HEK293T (cell line): Measurements from ENCODE around the gene SLC13A4.
"Not testable (repeated sequence)": the region's sequence is repeated elsewhere in the genome, so short reads cannot be mapped to it uniquely, and the experiment has no call there.

ENCODE experiments used
- CTCF ChIA-PET: fragments of 350-600 bp; formaldehyde crosslinking; extraction: SDS; loops from one replicate; lab custom pipeline; 2021; ENCODE audit warnings: antibody characterized with exemption, inconsistent platforms; lab: Yijun Ruan, JAX
- POLR2A ChIA-PET: fragments of 350-600 bp; formaldehyde crosslinking; extraction: SDS; loops from one replicate; lab custom pipeline; 2020; ENCODE audit warnings: antibody characterized with exemption, inconsistent platforms; lab: Yijun Ruan, JAX
- DNase-seq: peaks from one replicate; pipeline ENCODE4 v3.0.0; 2012; ENCODE audit warnings: mixed read lengths; ENCODE audit errors: extremely low spot score
- ARNT ChIP-seq: fragments of 450-650 bp; IDR thresholded peaks from 2 replicates; pipeline ENCODE4 v1.6.1; 2017; ENCODE audit warnings: mild to moderate bottlenecking
- BHLHE40 ChIP-seq: fragments of 450-650 bp; IDR thresholded peaks from 2 replicates; pipeline ENCODE4 v1.6.1; 2016; ENCODE audit warnings: mild to moderate bottlenecking, moderate library complexity, borderline replicate concordance
- CTBP1 ChIP-seq: fragments of 450-650 bp; IDR thresholded peaks from 2 replicates; pipeline ENCODE4 v1.6.1; 2016; ENCODE audit warnings: borderline replicate concordance
- ELF4 ChIP-seq: fragments of 450-650 bp; IDR thresholded peaks from 2 replicates; pipeline ENCODE4 v1.6.1; 2017; ENCODE audit warnings: antibody characterized with exemption
- FOXA1 ChIP-seq: fragments of 450-650 bp; IDR thresholded peaks from 2 replicates; pipeline ENCODE4 v1.6.1; 2016; ENCODE audit warnings: mild to moderate bottlenecking
- FOXK2 ChIP-seq: fragments of 450-650 bp; IDR thresholded peaks from 2 replicates; pipeline ENCODE4 v1.6.1; 2016; ENCODE audit warnings: mild to moderate bottlenecking
- FOXM1 ChIP-seq: fragments of 450-650 bp; IDR thresholded peaks from 2 replicates; pipeline ENCODE4 v1.6.1; 2017; ENCODE audit warnings: mild to moderate bottlenecking, borderline replicate concordance
- HDGF ChIP-seq: fragments of 450-650 bp; IDR thresholded peaks from 2 replicates; pipeline ENCODE4 v1.6.1; 2017; ENCODE audit warnings: antibody characterized with exemption, borderline replicate concordance
- L3MBTL2 ChIP-seq: fragments of 450-650 bp; conservative IDR thresholded peaks from 2 replicates; pipeline ENCODE4 v1.6.1; 2016; ENCODE audit warnings: mild to moderate bottlenecking
- LEF1 ChIP-seq: fragments of 450-650 bp; IDR thresholded peaks from 2 replicates; pipeline ENCODE4 v1.6.1; 2017; ENCODE audit warnings: mild to moderate bottlenecking, borderline replicate concordance
- NFRKB ChIP-seq: fragments of 450-650 bp; IDR thresholded peaks from 2 replicates; pipeline ENCODE4 v1.6.1; 2016; ENCODE audit warnings: mild to moderate bottlenecking, moderate library complexity
- PKNOX1 ChIP-seq: fragments of 450-650 bp; IDR thresholded peaks from 2 replicates; pipeline ENCODE4 v1.6.1; 2016
- SP1 ChIP-seq: fragments of 450-650 bp; IDR thresholded peaks from 2 replicates; pipeline ENCODE4 v1.6.1; 2017
- SUZ12 ChIP-seq: fragments of 450-650 bp; IDR thresholded peaks from 2 replicates; pipeline ENCODE4 v1.6.1; 2016; ENCODE audit warnings: mild to moderate bottlenecking
- TARDBP ChIP-seq: fragments of 450-650 bp; IDR thresholded peaks from 2 replicates; pipeline ENCODE4 v1.6.1; 2016
- ZNF384 ChIP-seq: fragments of 450-650 bp; IDR thresholded peaks from 2 replicates; pipeline ENCODE4 v1.6.1; 2016

The SLC13A4 gene

GRCh38 chr7:135672560-135673359, 55.2 kb downstream of the SLC13A4 start:
- peak; percentile 81 for DNase-seq
- TF ChIP-seq L3MBTL2 (no peak), BHLHE40 (no peak), CTBP1 (no peak), ZNF384 (no peak), FOXK2 (no peak), NFRKB (no peak), FOXM1 (no peak), FOXA1 (no peak), LEF1 (no peak), PKNOX1 (no peak)
- POLR2A ChIA-PET = interaction anchor here (1.0 to 1.7 kb wide), 4 partner anchors 9 to 125 kb away, joined by 3 to 11 read pairs (median 6); partner anchors contain the start of genes SLC13A4 and STMP1
- CTCF ChIA-PET = interaction anchor here (0.7 to 3.7 kb wide), 13 partner anchors 8 to 398 kb away, joined by 3 to 19 read pairs (median 6); partner anchors contain the start of gene STMP1

DNA sequence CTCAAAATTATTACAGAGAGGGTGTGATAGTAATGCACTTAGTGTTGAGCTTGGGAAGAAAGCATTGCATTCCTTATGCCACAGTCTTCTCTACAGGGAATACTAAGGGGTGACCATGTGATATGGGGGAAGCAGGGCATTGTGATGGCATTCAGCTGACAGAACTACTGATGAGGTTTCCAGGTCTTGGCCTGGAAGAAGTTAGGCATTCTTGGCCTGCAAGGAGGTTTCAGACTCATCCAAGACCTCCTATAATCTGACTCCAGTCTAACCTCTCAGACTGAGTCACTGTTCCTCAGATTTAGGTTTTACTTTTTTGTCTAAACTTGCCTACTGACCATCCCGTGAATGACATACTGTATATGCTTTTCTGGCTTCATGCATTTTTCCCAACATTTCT, 57.8 kb downstream of the SLC13A4 start:
- DNase-seq = no peak
- TF ChIP-seq PKNOX1 (no peak), FOXA1 (no peak), NFRKB (no peak), FOXM1 (no peak), SUZ12 (no peak)
- ChIA-PET POLR2A (interaction anchor here (1.0 to 2.6 kb wide), 2 partner anchors 8 to 44 kb away, joined by 3 to 14 read pairs; partner anchors contain the start of gene STMP1), CTCF (interaction anchor here (3.7 kb wide), 1 partner anchor 41 kb away, joined by 11 read pairs; no protein-coding TSS in a partner anchor)

DNA sequence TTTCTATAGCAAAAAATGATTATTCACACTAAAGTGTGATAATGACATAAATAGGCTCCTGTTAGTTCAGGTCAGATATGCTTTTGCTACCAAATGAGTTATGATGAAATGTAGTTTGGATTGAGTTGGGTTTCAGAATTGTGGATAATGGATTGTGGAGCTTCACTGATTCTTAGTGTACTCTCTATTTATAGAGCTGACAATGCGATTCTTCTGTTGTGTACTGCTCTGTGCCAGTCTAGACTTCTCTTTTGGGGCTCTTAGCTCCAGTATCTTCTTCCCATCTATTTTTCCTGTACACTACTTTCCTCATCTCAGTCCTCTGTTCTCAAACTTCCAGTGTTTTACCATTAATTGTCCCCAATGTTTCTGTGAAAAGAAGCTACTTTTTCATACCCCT, 58.2 kb downstream of the SLC13A4 start:
- no peak for DNase-seq
- CTCF ChIA-PET = interaction anchor here (3.7 kb wide), 1 partner anchor 41 kb away, joined by 11 read pairs; no protein-coding TSS in a partner anchor
- no peak for TF ChIP-seq HDGF
- no peak for TF ChIP-seq BHLHE40
- no peak for TF ChIP-seq L3MBTL2
- no peak for TF ChIP-seq SUZ12
- no peak for TF ChIP-seq PKNOX1
- TF ChIP-seq FOXK2 = no peak
- no peak for TF ChIP-seq FOXA1
- TF ChIP-seq TARDBP = no peak
- no peak for TF ChIP-seq ZNF384
- no peak for TF ChIP-seq ELF4
- no peak for TF ChIP-seq FOXM1
- no peak for TF ChIP-seq CTBP1
- no peak for TF ChIP-seq LEF1
- TF ChIP-seq SP1 = no peak
- no peak for TF ChIP-seq ARNT
- TF ChIP-seq NFRKB = no peak
- POLR2A ChIA-PET = interaction anchor here (1.0 to 2.6 kb wide), 2 partner anchors 8 to 45 kb away, joined by 3 to 14 read pairs; partner anchors contain the start of gene STMP1

GRCh38 chr7:135668852-135669395, 59.1 kb downstream of the SLC13A4 start:
- CTCF ChIA-PET, POLR2A ChIA-PET, DNase-seq: not testable (repeated sequence)

DNA sequence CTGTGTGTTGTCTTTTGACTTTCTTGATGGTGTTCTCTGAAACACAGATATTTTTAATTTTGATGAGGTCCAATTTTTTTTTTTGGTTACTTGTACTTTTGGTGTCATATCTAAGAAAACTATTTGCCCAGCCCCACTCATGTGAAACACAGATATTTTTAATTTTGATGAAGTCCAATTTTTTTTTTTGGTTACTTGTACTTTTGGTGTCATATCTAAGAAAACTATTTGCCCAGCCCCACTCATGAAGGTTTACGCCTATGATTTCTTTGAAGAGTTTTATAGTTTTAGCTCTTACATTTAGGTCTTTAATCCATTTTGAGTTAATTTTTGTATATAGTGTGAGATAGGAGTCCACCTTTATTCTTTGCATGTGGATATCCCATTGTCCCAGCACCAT, 60.4 kb downstream of the SLC13A4 start:
- CTCF ChIA-PET, DNase-seq, POLR2A ChIA-PET: not testable (repeated sequence)

- DNase-seq = no peak
- TF ChIP-seq SUZ12 (no peak), FOXK2 (no peak), LEF1 (no peak), TARDBP (no peak)
- CTCF ChIA-PET = no interaction called here
- POLR2A ChIA-PET = no interaction called here
These were observed 61.1 kb downstream of the SLC13A4 start for GRCh38 chr7:135666846-135667245.

- DNase-seq = no peak
- TF ChIP-seq BHLHE40 = no peak
- no peak for TF ChIP-seq FOXA1
- no peak for TF ChIP-seq HDGF
- no peak for TF ChIP-seq FOXK2
- TF ChIP-seq ARNT = no peak
- no peak for TF ChIP-seq L3MBTL2
- no peak for TF ChIP-seq LEF1
- TF ChIP-seq FOXM1 = no peak
- no peak for TF ChIP-seq PKNOX1
- no peak for TF ChIP-seq TARDBP
- no peak for TF ChIP-seq ZNF384
- no peak for TF ChIP-seq CTBP1
- no peak for TF ChIP-seq NFRKB
- TF ChIP-seq SP1 = no peak
- TF ChIP-seq ELF4 = no peak
- TF ChIP-seq SUZ12 = no peak
- CTCF ChIA-PET = no interaction called here
- POLR2A ChIA-PET = no interaction called here
These were observed 61.8 kb downstream of the SLC13A4 start for GRCh38 chr7:135666156-135666555.
